MM.1S (cell line): Measurements from ENCODE around the gene MAP3K19.

Experiments
- CTCF ChIP-seq: fragments of 300-600 bp; sonication (generic); IDR thresholded peaks from 2 replicates; pipeline ENCODE4 v1.5.1; 2016; ENCODE audit warnings: antibody characterized with exemption, low read length, mixed read lengths
- EZH2 ChIP-seq: fragments of 300-600 bp; sonication (generic); optimal IDR thresholded peaks from 2 replicates; pipeline ENCODE3; 2017; ENCODE audit warnings: low read depth, mild to moderate bottlenecking, antibody characterized with exemption, low read length, mixed read lengths
- EZH2phosphoT487 ChIP-seq: fragments of 300-600 bp; sonication (generic); IDR thresholded peaks from 2 replicates; pipeline ENCODE4 v1.6.1; 2018; ENCODE audit warnings: antibody characterized with exemption, low read length

GRCh38 chr2:134924912-134925311 lies 122.3 kb downstream of the MAP3K19 start:
- no peak for TF ChIP-seq CTCF
- no peak for TF ChIP-seq EZH2
- no peak for TF ChIP-seq EZH2phosphoT487
